Tibial nerve (tissue), 4 donors: Measurements from ENCODE around the gene PCDH8. TPM values are rescaled to one million over a fixed set of nuclear protein-coding genes. Genes with fewer than 3 reads are reported as not detected.

Experiments
- DNase-seq, 2 donors: peaks; one replicate each; pipeline ENCODE4 v3.0.0-alpha.2; 2019; ENCODE audit warnings: low spot score in 2 of 2
- H3K27ac ChIP-seq, 4 donors: fragments of 200-600 bp; sonication (generic) in 3 of 4; one replicate each; pipeline ENCODE4 v1.5.1; 2017 to 2019; ENCODE audit warnings: mild to moderate bottlenecking in 1 of 4
- H3K27me3 ChIP-seq, 2 donors: fragments of 200-600 bp; sonication (generic) in 1 of 2; one replicate each; pipeline versions ENCODE4 v1.5.1 to v1.6.0; 2017 to 2019
- H3K36me3 ChIP-seq, 3 donors: fragments of 200-600 bp; sonication (generic); one replicate each; pipeline ENCODE4 v1.5.1; 2018 to 2019
- H3K4me1 ChIP-seq, 4 donors: fragments of 200-600 bp; sonication (generic) in 3 of 4; one replicate each; pipeline ENCODE4 v1.5.1; 2017 to 2019
- H3K4me3 ChIP-seq, 4 donors: fragments of 200-600 bp; sonication (generic) in 3 of 4; one replicate each; pipeline ENCODE4 v1.5.1; 2017 to 2019; ENCODE audit warnings: mild to moderate bottlenecking in 1 of 4, moderate library complexity in 1 of 4
- H3K9me3 ChIP-seq, 4 donors: fragments of 200-600 bp; sonication (generic) in 3 of 4; one replicate each; pipeline ENCODE4 v1.5.1; 2017 to 2019
- CTCF ChIP-seq, 5 experiments: fragments of 200-600 bp in 3 of 5; fragments of 450-650 bp in 2 of 5; sonication (generic) in 3 of 5; IDR thresholded peaks; one replicate each; pipeline ENCODE4 v1.5.1; 2016 to 2019; ENCODE audit warnings: antibody characterized with exemption in 5 of 5, mild to moderate bottlenecking in 3 of 5, moderate library complexity in 2 of 5
- EP300 ChIP-seq, 2 donors: sonication (generic); formaldehyde crosslinking; IDR thresholded peaks; one replicate each; pipeline ENCODE4 v1.6.1; 2017; ENCODE audit warnings: antibody characterized with exemption in 2 of 2, mild to moderate bottlenecking in 1 of 2
- POLR2A ChIP-seq, 2 donors: fragments of 450-650 bp; IDR thresholded peaks; one replicate each; pipeline ENCODE4 v1.6.1; 2017; ENCODE audit warnings: antibody characterized with exemption in 2 of 2, mild to moderate bottlenecking in 2 of 2, moderate library complexity in 2 of 2
- WGBS, 2 donors: methylation state at CpG; one replicate each; pipeline ENCODE4 v1.1.5; 2018; 5-methylcytosine and 5-hydroxymethylcytosine counted together
- small RNA-seq: library from RNA; depleted of rRNA; stranded (forward); fragments of <200 nt; gene quantifications from one replicate; pipeline ENCODE3, GENCODE V24; 2016
- total RNA-seq, 4 donors: library from RNA; depleted of rRNA; stranded (reverse); fragments of >200 nt; gene quantifications; one replicate each; pipeline ENCODE4 v1.1.0, GENCODE V29; 2016

PCDH8 gene
- total RNA-seq, 4 donors from 2014 or later: 0.60 to 4.3 (median 1.7) TPM; not detected in 1

GRCh38 chr13:52794589-52794988, 53.9 kb downstream of the PCDH8 start:
- no peak for DNase-seq
- Histone ChIP-seq H3K4me1 (no peaks in the 10 kb centered on the region), H3K4me3 (no peak overlapping the region), H3K27ac (no peak overlapping the region), H3K36me3 (no peaks in the 10 kb centered on the region), H3K27me3 (no peaks in the 10 kb centered on the region), H3K9me3 (no peaks in the 10 kb centered on the region)
- WGBS, 2 donors: 82 to 86% methylated on average over 7 of the region's 7 CpGs
- no peak for TF ChIP-seq EP300 (IDR thresholded peaks at IDR 0.05)
- TF ChIP-seq CTCF (IDR thresholded peaks at IDR 0.05): no peak
- TF ChIP-seq POLR2A (IDR thresholded peaks at IDR 0.05): no peak

GRCh38 chr13:52793515-52794061, 54.9 kb downstream of the PCDH8 start:
- H3K27ac ChIP-seq: no peak overlapping the region
- no peaks in the 10 kb centered on the region for H3K4me1 ChIP-seq
- TF ChIP-seq POLR2A (IDR thresholded peaks at IDR 0.05) (no peak), EP300 (IDR thresholded peaks at IDR 0.05) (no peak), CTCF (IDR thresholded peaks at IDR 0.05) (no peak)
- DNase-seq: no peak
- H3K36me3 ChIP-seq: no peaks in the 10 kb centered on the region
- H3K27me3 ChIP-seq: no peaks in the 10 kb centered on the region
- 74 to 80% methylated on average over 7 of the region's 7 CpGs for WGBS, 2 donors
- no peaks in the 10 kb centered on the region for H3K9me3 ChIP-seq
- no peak overlapping the region for H3K4me3 ChIP-seq

Small RNAs within 50 kb of the gene (small RNA-seq; reads per million reads assigned to genes)
- gene MIR759: not detected

Other genes starting within 250 kb of the PCDH8 start
- 1 to 10 TPM; 3.1 to 7.6 (median 6.0) TPM for gene HNRNPA1L2, start 206.2 kb downstream of the PCDH8 start, total RNA-seq
- gene SUGT1, start 195.8 kb downstream of the PCDH8 start, total RNA-seq: 10 to 100 TPM; 27.3 to 47.3 (median 37.6) TPM
- gene CNMD, start 108.8 kb downstream of the PCDH8 start, total RNA-seq: not detected
- gene OLFM4, start 180.2 kb upstream of the PCDH8 start, total RNA-seq: 1 to 10 TPM in 3 of 4 donors, under 1 TPM in 1; 0.90 to 2.0 (median 1.4) TPM